ENCODE measurements around the gene TMEM192.
"Not testable (repeated sequence)": the region's sequence is repeated elsewhere in the genome, so short reads cannot be mapped to it uniquely, and the experiment has no call there.

TMEM192 gene

DNA sequence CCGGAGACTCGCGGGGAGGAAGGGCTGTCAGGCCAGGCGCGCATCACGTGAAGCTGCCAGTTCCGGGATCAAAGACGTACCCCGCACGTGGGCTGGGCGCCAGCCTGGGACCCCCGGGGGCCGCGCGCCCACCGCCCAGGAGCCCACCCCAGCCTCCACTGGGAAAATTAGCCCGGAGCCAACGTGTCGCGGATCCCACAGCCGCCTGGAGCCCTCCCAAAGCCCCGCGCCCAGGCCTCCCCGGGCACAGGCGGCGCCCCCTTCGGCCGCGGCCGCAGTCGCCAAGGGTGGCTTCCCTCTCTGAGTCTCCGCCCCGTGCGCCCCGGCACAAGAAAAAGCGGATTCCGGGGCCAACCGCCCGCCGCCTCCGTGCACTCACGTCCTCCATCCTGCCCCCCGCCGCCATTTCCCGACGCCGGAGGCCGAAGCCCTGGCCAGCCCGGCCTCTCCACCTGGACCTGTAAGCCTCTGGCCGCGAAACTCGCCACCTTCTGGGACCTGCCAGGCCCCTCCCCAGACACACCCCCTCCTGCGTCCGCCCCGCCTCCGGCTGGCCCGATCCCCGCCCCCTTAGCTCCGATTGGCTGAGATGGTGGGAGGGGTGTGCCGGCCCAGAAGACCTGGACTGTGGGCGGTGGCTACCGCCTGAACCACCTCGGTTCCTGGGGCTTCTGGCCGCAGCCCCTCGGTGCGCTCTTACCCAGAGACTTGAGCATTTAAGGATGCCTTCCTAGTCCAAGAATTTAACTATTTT lies at the start of gene TMEM192:
Gene TMEM192, minus strand, starts transcription at position 493 of the 754 bp plus-strand sequence. Its CDS starts 87 bp downstream, at position 406.
- peak; percentile 91 for DNase-seq (ENCODE audit: low spot score)

- no peak for DNase-seq (ENCODE audit: low spot score)
Observed at GRCh38 chr4:165158762-165159161, 46.1 kb upstream of the TMEM192 start.

- DNase-seq (ENCODE audit: low spot score) = no peak
Observed at GRCh38 chr4:165156906-165157305, 44.2 kb upstream of the TMEM192 start.

- DNase-seq (ENCODE audit: low spot score) = no peak
Observed at GRCh38 chr4:165154482-165154881, 41.8 kb upstream of the TMEM192 start.

DNA sequence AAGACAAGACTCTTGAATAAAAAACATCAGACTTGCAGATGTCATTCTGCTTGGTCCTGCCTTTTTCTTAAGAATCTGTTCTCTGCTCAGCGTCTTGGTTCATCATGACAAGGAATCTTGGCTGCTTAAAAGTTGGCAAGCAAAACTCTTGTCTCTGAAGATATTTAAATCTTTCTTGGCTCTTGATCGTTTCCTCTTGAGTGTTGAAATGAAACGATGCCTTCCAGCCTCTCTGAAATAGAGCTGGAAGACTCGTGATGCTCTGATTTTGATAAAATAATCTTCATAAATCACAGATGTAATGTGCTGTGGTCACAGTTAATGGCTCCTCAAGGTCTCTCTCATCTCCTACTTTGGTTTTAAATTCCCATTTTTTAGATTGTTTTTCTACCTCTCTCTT lies 39.9 kb upstream of the TMEM192 start:
- no peak for DNase-seq (ENCODE audit: low spot score)

GRCh38 chr4:165151734-165152133 lies 39.1 kb upstream of the TMEM192 start:
- DNase-seq (ENCODE audit: low spot score) = no peak

GRCh38 chr4:165150545-165150944 lies 37.9 kb upstream of the TMEM192 start:
- no peak for DNase-seq (ENCODE audit: low spot score)

DNA sequence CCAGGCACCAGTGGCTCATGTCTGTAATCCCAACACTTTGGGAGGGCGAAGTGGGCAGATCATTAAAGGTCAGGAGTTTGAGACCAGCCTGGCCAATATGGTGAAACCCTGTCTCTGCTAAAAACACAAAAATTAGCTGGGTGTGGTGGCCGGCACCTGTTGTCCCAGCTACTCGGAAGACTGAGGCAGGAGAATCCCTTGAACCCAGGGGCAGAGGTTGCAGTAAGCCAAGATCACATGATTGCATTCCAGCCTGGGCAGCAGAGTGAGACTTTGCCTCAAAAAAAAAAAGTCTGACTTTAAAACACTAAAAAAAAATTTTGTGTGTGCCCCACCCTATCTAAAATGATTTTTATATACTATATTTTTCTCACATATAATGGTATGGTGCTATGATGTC lies 26.2 kb upstream of the TMEM192 start:
- no peak for DNase-seq (ENCODE audit: low spot score)

- no peak for DNase-seq (ENCODE audit: low spot score)
Observed at GRCh38 chr4:165137205-165137604, 24.5 kb upstream of the TMEM192 start.

GRCh38 chr4:165136529-165136928 lies 23.9 kb upstream of the TMEM192 start:
- DNase-seq (ENCODE audit: low spot score) = no peak

GRCh38 chr4:165133150-165133549 lies 20.5 kb upstream of the TMEM192 start:
- no peak for DNase-seq (ENCODE audit: low spot score)

GRCh38 chr4:165131247-165131832 lies 18.7 kb upstream of the TMEM192 start:
- DNase-seq (ENCODE audit: low spot score) = peak; percentile 85

DNA sequence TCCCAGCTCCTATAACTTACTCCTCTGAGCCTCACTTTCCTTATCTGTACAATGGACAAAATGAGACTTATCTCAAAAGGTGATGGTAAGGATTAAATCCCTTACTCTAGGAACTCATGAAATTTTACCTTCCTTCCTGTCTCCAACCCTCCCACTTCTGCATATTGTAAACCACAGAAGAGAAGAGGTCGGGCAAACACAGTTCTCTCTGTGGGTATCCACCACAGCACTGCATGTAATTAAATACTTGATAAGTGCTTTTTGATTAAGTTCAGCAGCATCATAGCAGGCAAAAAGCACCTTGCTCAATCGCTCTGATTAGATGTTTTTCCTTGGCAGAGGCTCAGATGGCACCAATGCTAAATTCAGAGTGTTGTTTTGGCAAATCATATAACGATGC lies 17.3 kb upstream of the TMEM192 start:
- DNase-seq (ENCODE audit: low spot score) = no peak

DNA sequence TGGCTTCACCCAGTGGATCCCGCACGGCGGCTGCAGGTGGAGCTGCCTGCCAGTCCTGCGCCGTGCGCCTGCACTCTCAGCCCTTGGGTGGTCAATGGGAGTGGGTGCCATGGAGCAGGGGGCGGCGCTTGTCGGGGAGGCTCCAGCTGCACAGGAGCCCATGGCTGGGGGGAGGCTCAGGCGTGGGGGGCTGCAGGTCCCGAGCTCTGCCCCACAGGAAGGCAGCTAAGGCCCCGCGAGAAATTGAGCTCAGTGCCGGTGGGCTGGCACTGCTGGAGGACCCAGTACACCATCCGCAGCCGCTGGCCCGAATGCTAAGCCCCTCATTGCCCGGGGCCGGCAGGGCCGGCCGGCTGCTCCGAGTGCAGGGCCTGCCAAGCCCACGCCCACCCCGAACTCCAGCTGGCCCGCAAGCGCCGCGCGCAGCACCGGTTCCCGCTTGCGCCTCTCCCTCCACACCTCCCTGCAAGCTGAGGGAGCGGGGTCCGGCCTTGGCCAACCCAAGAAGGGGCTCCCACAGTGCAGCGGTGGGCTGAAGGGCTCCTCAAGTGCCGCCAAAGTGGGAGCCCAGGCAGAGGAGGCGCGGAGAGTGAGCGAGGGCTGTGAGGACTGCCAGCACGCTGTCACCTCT lies 13.3 kb upstream of the TMEM192 start:
- not testable (repeated sequence) for DNase-seq (ENCODE audit: low spot score)

- no peak for DNase-seq (ENCODE audit: low spot score)
Observed at GRCh38 chr4:165124488-165124887, 11.8 kb upstream of the TMEM192 start.

- no peak for DNase-seq (ENCODE audit: low spot score)
Observed at GRCh38 chr4:165118256-165118909, 5.7 kb upstream of the TMEM192 start.

- no peak for DNase-seq (ENCODE audit: low spot score)
Observed at GRCh38 chr4:165115301-165115700, 2.6 kb upstream of the TMEM192 start.

- no peak for DNase-seq (ENCODE audit: low spot score)
Observed at GRCh38 chr4:165111906-165112367, 723 bp downstream of the TMEM192 start.

GRCh38 chr4:165106518-165106917 lies 6.1 kb downstream of the TMEM192 start:
- no peak for DNase-seq (ENCODE audit: low spot score)

DNA sequence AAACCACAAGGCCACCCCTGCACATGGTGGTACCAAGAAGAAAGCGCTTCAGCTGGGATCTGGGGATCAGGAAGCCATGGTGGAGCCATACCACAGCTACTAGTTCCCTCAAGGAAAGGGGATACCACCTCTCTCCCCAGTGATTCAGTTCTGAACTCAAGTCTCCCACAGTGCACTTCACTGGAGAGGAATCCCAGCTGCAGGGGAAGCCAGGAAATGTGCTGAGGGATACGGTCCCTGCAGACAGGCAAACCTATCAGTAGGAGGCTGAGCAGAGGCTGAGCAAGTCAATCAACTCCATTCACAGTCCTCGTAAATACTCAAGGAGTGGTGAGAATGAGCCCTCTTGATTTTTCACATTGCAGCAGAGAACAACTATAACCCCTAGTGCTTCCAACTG lies 11.0 kb downstream of the TMEM192 start:
- no peak for DNase-seq (ENCODE audit: low spot score)

GRCh38 chr4:165096776-165097175 lies 15.9 kb downstream of the TMEM192 start:
- DNase-seq (ENCODE audit: low spot score) = no peak

- DNase-seq (ENCODE audit: low spot score) = no peak
Observed at GRCh38 chr4:165095291-165095690, 17.4 kb downstream of the TMEM192 start.

DNA sequence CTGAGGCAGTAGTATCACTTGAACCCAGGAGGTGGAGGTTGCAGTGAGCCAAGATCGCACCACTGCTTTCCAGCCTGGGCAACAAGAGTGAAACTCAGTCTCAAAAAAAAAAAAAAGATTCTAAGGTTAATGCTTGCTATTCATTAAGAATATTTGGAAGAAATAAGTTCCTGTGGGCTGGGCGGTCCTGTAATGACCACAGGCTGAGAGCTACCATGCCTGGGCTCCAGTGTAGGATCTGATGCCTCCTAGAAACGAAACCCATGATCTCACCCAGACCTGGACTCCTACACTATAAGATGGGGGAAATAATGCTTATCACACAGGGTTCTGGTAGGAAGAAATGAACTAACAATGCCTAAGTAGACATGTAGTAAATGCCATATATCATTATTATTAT lies 17.8 kb downstream of the TMEM192 start:
- DNase-seq (ENCODE audit: low spot score) = no peak
